Subcutaneous adipose tissue (tissue), 4 donors: ENCODE measurements around the gene PTH2. TPM values are rescaled to one million over a fixed set of nuclear protein-coding genes. Genes with fewer than 3 reads are reported as not detected.

ENCODE experiments used
- total RNA-seq, 4 donors: library from RNA; depleted of rRNA; stranded (reverse); fragments of >200 nt; gene quantifications; one replicate each; pipeline ENCODE4 v1.1.0, GENCODE V29; 2016
- TF ChIP-seq, protein P1 (sequence below): fragments of 450-650 bp; IDR thresholded peaks from one replicate; pipeline ENCODE4 v1.5.1; 2016; ENCODE audit warnings: low read depth, mild to moderate bottlenecking, control low read depth, antibody characterized with exemption, moderate library complexity

The PTH2 gene
- total RNA-seq, 4 donors from 2014 or later: not detected

DNA sequence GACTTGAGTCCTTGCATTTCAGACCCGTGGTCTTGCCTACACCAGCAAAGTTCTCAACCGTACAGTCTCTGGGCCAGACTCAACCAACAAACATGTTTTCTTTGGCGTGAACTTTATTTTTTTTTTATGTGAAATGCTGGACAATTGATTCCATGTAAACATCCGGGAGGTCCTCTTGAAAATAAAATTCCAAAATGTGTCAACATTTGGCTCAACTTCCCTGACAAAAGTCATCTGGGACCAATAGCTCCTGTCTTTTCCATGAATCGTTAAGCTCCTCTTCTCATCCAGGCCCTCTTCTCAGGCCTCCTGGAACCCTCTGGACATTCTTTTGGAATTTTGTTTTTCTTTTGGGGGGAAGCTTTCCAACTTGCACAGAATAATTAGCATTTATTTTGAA, 32.5 kb upstream of the PTH2 start:
- TF ChIP-seq, protein P1, sequence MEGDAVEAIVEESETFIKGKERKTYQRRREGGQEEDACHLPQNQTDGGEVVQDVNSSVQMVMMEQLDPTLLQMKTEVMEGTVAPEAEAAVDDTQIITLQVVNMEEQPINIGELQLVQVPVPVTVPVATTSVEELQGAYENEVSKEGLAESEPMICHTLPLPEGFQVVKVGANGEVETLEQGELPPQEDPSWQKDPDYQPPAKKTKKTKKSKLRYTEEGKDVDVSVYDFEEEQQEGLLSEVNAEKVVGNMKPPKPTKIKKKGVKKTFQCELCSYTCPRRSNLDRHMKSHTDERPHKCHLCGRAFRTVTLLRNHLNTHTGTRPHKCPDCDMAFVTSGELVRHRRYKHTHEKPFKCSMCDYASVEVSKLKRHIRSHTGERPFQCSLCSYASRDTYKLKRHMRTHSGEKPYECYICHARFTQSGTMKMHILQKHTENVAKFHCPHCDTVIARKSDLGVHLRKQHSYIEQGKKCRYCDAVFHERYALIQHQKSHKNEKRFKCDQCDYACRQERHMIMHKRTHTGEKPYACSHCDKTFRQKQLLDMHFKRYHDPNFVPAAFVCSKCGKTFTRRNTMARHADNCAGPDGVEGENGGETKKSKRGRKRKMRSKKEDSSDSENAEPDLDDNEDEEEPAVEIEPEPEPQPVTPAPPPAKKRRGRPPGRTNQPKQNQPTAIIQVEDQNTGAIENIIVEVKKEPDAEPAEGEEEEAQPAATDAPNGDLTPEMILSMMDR: no peak

DNA sequence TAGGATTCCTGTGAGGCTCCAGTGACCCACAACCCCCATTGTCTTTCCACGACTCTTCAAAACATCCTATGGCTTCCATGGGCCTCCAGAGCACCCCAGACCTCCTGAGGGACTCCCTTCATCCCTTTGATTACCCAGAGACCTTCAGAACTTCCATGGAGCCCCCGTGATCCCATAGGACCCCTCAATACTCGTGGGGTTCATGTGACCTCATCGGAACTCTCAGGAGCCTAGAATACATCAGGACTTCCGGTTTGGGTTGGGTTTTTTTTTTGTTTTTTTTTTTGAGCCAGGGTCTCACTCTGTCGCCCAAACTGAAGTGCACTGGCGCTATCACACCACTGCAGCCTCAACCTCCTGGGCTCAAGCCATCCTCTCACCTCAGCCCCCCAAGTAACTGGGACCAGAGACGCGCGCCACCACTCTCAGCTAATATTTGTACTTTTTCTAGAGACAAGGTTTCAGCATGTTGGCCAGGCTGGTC, 30.6 kb upstream of the PTH2 start:
- TF ChIP-seq, protein P1: no peak

DNA sequence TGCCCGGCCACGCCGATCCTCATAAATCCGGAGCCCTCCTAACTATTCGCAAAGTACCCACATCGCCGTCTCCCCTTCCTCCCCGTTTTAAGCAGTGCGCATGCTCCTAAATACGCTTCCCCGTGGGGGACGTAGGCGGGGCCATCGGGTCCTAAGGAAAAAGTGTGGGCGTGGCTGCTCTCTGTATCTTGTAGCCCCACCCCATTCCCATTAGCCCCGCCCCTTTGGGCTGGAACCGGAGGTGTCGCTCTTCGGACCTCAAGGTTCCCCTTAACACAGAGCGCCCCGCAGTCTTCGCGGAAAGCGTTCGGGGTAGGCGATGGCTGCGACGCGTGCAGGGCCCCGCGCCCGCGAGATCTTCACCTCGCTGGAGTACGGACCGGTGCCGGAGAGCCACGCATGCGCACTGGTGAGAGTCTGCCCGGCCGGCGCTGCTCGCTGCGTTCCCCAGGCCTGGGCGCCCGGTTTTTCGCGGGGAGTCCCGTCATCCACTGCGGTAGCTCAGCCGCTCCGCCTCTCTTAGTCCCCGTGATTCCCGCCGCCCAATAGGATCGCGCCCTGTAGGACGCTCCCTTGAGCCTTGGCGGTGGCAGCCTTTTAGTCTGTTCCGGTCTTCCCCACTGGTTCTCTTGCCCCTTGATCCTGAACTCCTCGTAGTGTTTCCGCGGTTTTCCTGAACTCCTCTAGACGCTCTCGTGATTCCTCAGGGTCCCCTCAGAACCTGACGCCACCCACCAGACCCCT, 29.9 kb upstream of the PTH2 start, which contains the start of gene ALDH16A1:
TSS of gene ALDH16A1 (plus strand) at position 213 of the 744 bp plus-strand sequence. CDS start at position 320, 107 bp downstream.
- TF ChIP-seq, protein P1: no peak

DNA sequence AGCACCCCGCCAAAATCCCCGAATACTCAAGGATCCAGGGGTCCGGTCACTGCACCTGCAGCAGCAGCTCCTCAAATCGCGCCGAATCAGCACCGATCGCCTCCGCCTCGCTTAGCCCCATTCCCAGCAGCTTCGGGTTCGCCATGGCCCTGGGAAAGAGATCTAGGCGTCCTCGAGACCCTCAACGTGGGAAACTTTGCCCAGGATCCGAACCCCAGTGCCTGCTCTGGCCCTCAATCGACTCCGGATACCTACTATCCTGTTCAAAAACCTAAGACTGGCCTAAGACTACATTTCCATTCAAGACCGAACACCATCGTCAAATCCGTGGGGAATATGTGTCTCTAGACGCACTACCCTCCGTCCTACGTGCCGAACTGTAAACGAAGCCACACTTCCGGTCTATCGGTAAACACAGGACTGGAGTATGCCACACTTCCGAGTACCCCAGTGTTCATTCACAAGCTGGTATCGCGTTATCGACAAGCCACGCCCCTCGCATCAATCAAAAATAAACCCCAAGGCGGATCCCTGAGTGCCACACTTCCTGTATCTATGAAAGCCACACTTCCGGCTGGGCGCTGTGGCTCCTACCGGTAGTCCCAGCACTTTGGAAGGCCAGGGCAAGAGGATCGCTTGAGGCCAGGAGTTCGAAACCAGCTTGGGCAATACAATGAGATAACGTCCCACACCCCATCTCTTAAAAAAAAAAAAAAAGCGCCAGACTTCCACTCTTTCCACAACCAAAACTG, 28.4 kb upstream of the PTH2 start, which contains the start of gene PIH1D1:
TSS of gene PIH1D1 (minus strand) at position 385 of the 752 bp plus-strand sequence. CDS start at position 145, 240 bp downstream.
- TF ChIP-seq, protein P1: no peak

DNA sequence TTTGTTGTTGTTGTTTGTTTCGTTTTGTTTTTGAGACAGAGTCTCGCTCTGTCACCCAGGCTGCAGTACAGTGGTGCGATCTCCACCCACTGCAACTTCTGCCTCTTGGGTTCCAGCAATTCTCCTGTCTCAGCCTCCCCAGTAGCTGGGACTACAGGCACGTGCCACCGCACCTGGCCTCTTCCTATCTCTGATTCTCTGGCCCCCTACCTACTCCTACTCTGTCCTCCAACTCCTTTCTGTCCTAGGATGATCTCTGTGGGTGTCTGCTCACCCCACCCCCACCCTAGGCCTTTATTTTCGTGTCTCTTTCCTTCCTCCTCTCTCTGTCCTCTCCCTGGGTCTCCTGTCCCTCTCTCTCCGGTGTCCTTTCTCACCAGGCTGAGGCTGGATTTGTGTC, 27.2 kb upstream of the PTH2 start:
- TF ChIP-seq, protein P1: no peak

DNA sequence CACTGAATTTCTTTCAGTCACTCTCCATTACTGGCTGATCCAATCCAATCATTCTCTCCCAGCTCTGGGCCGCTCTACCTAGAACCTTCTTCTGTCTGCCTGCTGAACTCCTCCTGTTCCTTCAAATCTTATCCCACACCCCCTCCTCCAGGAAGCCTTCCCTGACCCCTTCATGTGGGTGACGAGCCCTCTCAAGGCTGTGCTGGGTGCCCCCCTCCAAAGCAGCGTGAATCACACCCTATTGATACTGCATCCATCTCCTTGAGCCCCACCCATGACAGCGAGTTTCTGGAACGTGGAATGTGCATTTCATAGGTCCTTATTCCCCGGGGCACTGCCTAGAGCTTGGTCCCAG, 25.2 kb upstream of the PTH2 start:
- TF ChIP-seq, protein P1: no peak
